OCI-LY1 (cell line): ENCODE data around the gene AMIGO2.

ENCODE experiments used
- H2AFZ ChIP-seq: fragments of 200-600 bp; sonication (generic), shearing (Covaris generic); 2 replicates; pipeline ENCODE4 v1.6.0; 2014; ENCODE audit warnings: antibody characterized with exemption, mild to moderate bottlenecking, low read length
- H3F3A ChIP-seq: fragments of 200-600 bp; sonication (generic), shearing (Covaris generic); 2 replicates; pipeline ENCODE4 v1.6.0; 2014; ENCODE audit warnings: mild to moderate bottlenecking, antibody characterized with exemption, low read length, moderate library complexity; ENCODE audit not compliant: insufficient read depth
- H3K27ac ChIP-seq: fragments of 200-600 bp; sonication (generic); 2 replicates; pipeline ENCODE4 v1.5.1; 2014; ENCODE audit warnings: low read length, mixed run types, mild to moderate bottlenecking, low read depth; ENCODE audit not compliant: poor library complexity, severe bottlenecking
- H3K27me3 ChIP-seq: fragments of 200-600 bp; sonication (generic); 2 replicates; pipeline ENCODE4 v1.6.0; 2014; ENCODE audit warnings: antibody characterized with exemption, mild to moderate bottlenecking, low read length, moderate library complexity; ENCODE audit not compliant: insufficient read depth
- H3K36me3 ChIP-seq: fragments of 200-600 bp; sonication (generic); 2 replicates; pipeline ENCODE4 v1.6.1; 2014; ENCODE audit warnings: mild to moderate bottlenecking, antibody characterized with exemption, low read length, moderate library complexity, mixed read lengths; ENCODE audit not compliant: insufficient read depth
- H3K4me1 ChIP-seq: fragments of 200-600 bp; sonication (generic); 2 replicates; pipeline ENCODE4 v1.5.1; 2014; ENCODE audit warnings: mild to moderate bottlenecking, low read length, moderate library complexity; ENCODE audit not compliant: insufficient read depth, severe bottlenecking
- H3K4me2 ChIP-seq: fragments of 200-600 bp; sonication (generic), shearing (Covaris generic); 2 replicates; pipeline ENCODE4 v1.6.1; 2014; ENCODE audit warnings: low read length
- H3K4me3 ChIP-seq: fragments of 200-600 bp; sonication (generic); 2 replicates; pipeline ENCODE4 v1.5.1; 2014; ENCODE audit warnings: low read length, low read depth, mild to moderate bottlenecking, mixed read lengths; ENCODE audit not compliant: poor library complexity, severe bottlenecking
- H3K79me2 ChIP-seq: fragments of 200-600 bp; shearing (Covaris generic); 2 replicates; pipeline ENCODE4 v1.6.1; 2016; ENCODE audit warnings: mixed run types, low read length, mixed read lengths; ENCODE audit not compliant: insufficient read depth
- H3K9ac ChIP-seq: fragments of 200-600 bp; sonication (generic), shearing (Covaris generic); 2 replicates; pipeline ENCODE4 v1.6.1; 2014; ENCODE audit warnings: mild to moderate bottlenecking, low read length, mixed read lengths
- H3K9me2 ChIP-seq: fragments of 200-600 bp; sonication (generic), shearing (Covaris generic); 2 replicates; pipeline ENCODE4 v1.6.1; 2014; ENCODE audit warnings: low read depth, mild to moderate bottlenecking, low read length, mixed read lengths
- H3K9me3 ChIP-seq: fragments of 200-600 bp; shearing (Covaris generic); 2 replicates; pipeline ENCODE4 v1.6.1; 2014; ENCODE audit warnings: low read length, mixed read lengths
- H4K20me1 ChIP-seq: fragments of 200-600 bp; sonication (generic), shearing (Covaris generic); 2 replicates; pipeline ENCODE4 v1.6.0; 2016; ENCODE audit warnings: mild to moderate bottlenecking, low read length; ENCODE audit not compliant: insufficient read depth
- EZH2 ChIP-seq: fragments of 200-600 bp; sonication (generic), shearing (Covaris generic); IDR thresholded peaks from 2 replicates; pipeline ENCODE4 v1.8.0; 2017; ENCODE audit warnings: borderline replicate concordance, mixed run types, mild to moderate bottlenecking, antibody characterized with exemption, low read length, moderate library complexity, mixed read lengths
- TF ChIP-seq, protein P1 (sequence below): fragments of 200-600 bp; sonication (generic), shearing (Covaris generic); IDR thresholded peaks from 2 replicates; pipeline ENCODE4 v1.5.1; 2017; ENCODE audit warnings: mild to moderate bottlenecking, antibody characterized with exemption, low read length, moderate library complexity, mixed read lengths

Gene AMIGO2

DNA sequence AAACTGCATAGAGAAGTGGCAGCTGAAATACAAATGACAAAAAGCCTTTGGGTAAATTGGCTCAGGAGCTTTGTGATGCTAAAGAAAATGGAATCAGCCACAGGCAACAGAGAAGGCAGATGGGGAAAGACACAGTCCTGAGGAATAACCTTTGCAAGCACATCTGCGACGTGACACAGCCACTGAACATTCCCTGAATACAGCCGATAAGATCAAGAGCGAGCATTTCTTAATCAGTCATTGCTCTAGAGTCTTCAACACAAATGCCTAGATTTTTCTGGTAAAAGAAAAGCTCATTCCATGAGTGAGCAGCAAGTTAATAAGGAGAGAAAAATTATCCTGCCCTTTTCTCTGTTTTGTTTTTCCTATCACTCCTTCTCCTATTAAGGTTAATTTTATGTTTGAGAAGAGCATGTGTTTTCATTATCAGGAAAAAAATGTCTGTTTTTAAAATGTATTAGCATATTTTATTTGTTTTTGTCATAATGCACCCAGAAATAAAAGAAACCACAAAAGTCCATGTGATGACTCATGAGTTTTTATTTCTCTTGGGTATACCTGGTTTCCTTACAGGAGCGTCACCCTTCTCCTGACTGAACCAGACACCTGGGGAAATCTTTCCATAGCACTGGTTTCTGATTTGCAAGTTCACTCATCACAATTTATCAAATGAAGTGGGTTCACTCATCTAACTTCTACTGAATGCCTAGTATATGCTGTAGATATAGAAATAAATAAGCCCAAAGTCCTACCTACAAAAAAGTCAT, 45.8 kb downstream of the AMIGO2 start:
- Histone ChIP-seq H3K9ac (no peak overlapping the region), H3K9me3 (no peaks in the 10 kb centered on the region), H3K4me3 (no peak overlapping the region)

DNA sequence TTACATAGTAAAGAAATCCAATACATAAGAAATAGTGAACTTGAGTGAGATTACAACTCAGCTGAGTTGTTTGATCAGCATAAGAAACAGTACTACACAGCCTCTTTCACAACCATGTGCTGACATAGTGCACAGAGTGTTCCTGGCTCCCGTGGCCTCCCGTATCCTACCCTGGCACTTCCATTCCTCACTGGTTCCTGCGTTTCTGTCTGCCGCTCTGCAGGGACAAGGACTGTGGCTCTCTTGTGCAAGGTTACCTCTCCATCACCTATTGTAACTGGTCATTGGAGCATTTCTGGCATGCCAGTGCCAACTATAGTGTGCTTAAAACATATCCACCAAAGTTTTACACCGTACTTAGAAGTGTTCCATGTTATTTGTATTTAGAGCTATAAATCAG, 46.7 kb downstream of the AMIGO2 start:
- H2AFZ ChIP-seq, result no peak overlapping the region

More for the DNA sequence above, 45.8 kb downstream of the AMIGO2 start:
- Histone ChIP-seq H3K9me2 (no peaks in the 10 kb centered on the region), H3K36me3 (no peaks in the 10 kb centered on the region), H2AFZ (no peak overlapping the region), H3K79me2 (no peaks in the 10 kb centered on the region), H3F3A (no peaks in the 10 kb centered on the region), H3K27ac (no peak overlapping the region), H3K27me3 (no peaks in the 10 kb centered on the region), H3K4me1 (peaks cover 17% of the 10 kb centered on the region), H3K4me2 (no peak overlapping the region), H4K20me1 (no peaks in the 10 kb centered on the region)
- TF ChIP-seq, protein P1, sequence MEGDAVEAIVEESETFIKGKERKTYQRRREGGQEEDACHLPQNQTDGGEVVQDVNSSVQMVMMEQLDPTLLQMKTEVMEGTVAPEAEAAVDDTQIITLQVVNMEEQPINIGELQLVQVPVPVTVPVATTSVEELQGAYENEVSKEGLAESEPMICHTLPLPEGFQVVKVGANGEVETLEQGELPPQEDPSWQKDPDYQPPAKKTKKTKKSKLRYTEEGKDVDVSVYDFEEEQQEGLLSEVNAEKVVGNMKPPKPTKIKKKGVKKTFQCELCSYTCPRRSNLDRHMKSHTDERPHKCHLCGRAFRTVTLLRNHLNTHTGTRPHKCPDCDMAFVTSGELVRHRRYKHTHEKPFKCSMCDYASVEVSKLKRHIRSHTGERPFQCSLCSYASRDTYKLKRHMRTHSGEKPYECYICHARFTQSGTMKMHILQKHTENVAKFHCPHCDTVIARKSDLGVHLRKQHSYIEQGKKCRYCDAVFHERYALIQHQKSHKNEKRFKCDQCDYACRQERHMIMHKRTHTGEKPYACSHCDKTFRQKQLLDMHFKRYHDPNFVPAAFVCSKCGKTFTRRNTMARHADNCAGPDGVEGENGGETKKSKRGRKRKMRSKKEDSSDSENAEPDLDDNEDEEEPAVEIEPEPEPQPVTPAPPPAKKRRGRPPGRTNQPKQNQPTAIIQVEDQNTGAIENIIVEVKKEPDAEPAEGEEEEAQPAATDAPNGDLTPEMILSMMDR, result no peak
- TF ChIP-seq EZH2, result no peak

DNA sequence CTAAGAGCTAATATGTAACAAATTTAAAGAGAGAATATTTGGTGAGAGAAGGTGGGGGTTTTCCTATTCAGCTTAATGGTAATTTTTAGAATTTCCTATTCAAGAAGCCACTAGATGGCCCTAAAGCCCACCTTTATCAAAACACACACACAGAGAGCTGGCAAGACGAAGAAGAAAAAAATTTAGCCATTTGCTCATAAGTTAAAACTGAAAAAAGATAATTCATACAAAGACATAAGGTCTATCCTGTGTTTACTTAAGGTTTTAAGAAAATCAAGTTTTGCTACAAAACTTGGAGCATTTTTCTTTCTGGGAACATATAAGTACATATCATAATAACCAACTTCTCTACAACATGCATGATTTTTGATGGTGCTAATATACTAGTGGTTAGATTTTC, 47.1 kb downstream of the AMIGO2 start:
- H3K4me2 ChIP-seq, result no peak overlapping the region

More for the DNA sequence above, 46.7 kb downstream of the AMIGO2 start:
- Histone ChIP-seq H3K27ac (no peak overlapping the region), H3K4me1 (peaks cover 17% of the 10 kb centered on the region), H3F3A (no peaks in the 10 kb centered on the region), H3K27me3 (no peaks in the 10 kb centered on the region), H3K4me2 (no peak overlapping the region), H3K4me3 (no peak overlapping the region), H3K9me2 (no peaks in the 10 kb centered on the region), H3K9ac (no peak overlapping the region), H3K36me3 (no peaks in the 10 kb centered on the region), H4K20me1 (no peaks in the 10 kb centered on the region), H3K9me3 (no peaks in the 10 kb centered on the region), H3K79me2 (no peaks in the 10 kb centered on the region)
- TF ChIP-seq EZH2, result no peak
- TF ChIP-seq, protein P1, result no peak

More for the DNA sequence above, 47.1 kb downstream of the AMIGO2 start:
- Histone ChIP-seq H3K36me3 (no peaks in the 10 kb centered on the region), H3F3A (no peaks in the 10 kb centered on the region), H2AFZ (no peak overlapping the region), H3K4me3 (no peak overlapping the region), H3K9ac (no peak overlapping the region), H3K79me2 (no peaks in the 10 kb centered on the region), H3K9me3 (no peaks in the 10 kb centered on the region), H3K4me1 (peaks cover 17% of the 10 kb centered on the region), H3K27me3 (no peaks in the 10 kb centered on the region), H3K9me2 (no peaks in the 10 kb centered on the region), H3K27ac (no peak overlapping the region), H4K20me1 (no peaks in the 10 kb centered on the region)
- TF ChIP-seq, protein P1, result peak; percentile 72
- no peak for TF ChIP-seq EZH2
